ENCODE data around the gene CERCAM. TPM values are rescaled to one million over a fixed set of nuclear protein-coding genes. Genes with fewer than 3 reads are reported as not detected.

CERCAM gene
- total RNA-seq, 4 donors from 2014 or later, result 25.1 to 70.7 (median 39.8) TPM

DNA sequence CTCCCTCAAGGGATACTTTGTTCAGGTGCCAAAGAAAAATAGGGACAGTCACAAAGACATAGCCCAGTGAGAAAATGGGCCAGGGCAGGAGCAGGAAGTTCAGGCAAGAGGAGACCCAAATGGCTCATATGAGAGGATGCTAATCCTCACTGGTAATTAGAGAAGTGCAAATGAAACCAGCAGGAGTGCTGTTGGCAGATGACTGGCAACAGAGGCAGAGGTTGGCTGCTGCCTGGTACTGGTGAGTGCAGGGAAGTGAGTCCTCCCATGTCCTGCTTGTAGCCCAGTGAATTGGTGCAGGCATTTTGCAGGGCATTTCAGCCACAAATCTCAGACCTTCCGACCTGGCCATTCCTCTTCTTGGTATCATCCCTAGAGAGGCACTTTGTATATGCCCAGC, 58.6 kb downstream of the CERCAM start:
- H3K4me3 ChIP-seq, result no peak overlapping the region
- TF ChIP-seq, protein P1, sequence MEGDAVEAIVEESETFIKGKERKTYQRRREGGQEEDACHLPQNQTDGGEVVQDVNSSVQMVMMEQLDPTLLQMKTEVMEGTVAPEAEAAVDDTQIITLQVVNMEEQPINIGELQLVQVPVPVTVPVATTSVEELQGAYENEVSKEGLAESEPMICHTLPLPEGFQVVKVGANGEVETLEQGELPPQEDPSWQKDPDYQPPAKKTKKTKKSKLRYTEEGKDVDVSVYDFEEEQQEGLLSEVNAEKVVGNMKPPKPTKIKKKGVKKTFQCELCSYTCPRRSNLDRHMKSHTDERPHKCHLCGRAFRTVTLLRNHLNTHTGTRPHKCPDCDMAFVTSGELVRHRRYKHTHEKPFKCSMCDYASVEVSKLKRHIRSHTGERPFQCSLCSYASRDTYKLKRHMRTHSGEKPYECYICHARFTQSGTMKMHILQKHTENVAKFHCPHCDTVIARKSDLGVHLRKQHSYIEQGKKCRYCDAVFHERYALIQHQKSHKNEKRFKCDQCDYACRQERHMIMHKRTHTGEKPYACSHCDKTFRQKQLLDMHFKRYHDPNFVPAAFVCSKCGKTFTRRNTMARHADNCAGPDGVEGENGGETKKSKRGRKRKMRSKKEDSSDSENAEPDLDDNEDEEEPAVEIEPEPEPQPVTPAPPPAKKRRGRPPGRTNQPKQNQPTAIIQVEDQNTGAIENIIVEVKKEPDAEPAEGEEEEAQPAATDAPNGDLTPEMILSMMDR (IDR thresholded peaks at IDR 0.05), result no peak
- TF ChIP-seq POLR2A (IDR thresholded peaks at IDR 0.05), result no peak
- no peaks in the 10 kb centered on the region for H3K36me3 ChIP-seq
- DNase-seq, result no peak
- H3K27ac ChIP-seq, result no peak overlapping the region
- no peaks in the 10 kb centered on the region for H3K4me1 ChIP-seq
- H3K9me3 ChIP-seq, result no peaks in the 10 kb centered on the region
- intact Hi-C loops (cut with DNase I; ENCODE audit: low total_unique reads), result no loop called here
- no peaks in the 10 kb centered on the region for H3K27me3 ChIP-seq

DNA sequence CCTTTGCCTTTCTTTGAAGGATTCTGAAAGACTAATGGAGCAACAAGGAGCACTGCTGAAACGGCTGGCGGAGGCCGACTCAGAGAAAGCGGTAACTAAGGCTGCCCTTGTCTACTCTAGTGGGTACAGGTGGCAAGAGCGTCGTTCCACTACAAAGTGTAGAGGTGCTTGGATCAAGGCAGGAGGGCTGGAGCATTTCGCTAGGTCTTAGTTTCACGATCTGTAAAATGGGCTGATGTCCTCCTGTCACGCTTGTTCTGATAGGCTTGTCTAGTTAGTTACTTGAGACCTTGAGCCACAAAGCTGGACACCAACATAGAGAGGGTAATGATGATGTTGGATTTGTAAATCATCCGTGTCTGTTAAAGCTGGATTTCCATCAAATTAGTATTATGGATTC, 60.9 kb downstream of the CERCAM start:
- intact Hi-C loops (cut with DNase I; ENCODE audit: low total_unique reads), result no loop called here
- DNase-seq, result no peak
- H3K4me3 ChIP-seq, result no peak overlapping the region
- no peaks in the 10 kb centered on the region for H3K4me1 ChIP-seq
- no peaks in the 10 kb centered on the region for H3K9me3 ChIP-seq
- H3K27me3 ChIP-seq, result no peaks in the 10 kb centered on the region
- no peak overlapping the region for H3K27ac ChIP-seq
- TF ChIP-seq, protein P1 (IDR thresholded peaks at IDR 0.05), result no peak
- TF ChIP-seq POLR2A (IDR thresholded peaks at IDR 0.05), result no peak
- H3K36me3 ChIP-seq, result no peaks in the 10 kb centered on the region

DNA sequence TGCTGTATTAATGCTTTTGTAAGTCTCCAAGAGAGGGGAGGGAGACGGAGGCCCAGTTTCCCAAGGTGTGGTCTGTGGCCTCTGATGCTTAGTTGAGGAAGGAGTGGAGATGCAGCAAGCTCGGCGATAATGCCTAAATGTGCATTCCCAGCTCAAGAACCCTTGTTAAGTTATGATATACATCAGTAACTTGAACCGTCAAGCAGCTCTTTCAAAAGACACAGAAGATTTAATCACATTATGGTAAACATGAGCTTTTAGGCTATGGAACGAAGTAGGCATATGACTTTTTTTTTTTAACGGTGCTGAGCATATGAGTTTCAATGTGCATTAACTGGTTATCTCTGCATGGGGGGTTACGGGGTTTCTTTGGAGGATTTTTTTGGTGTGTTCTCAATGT, 61.5 kb downstream of the CERCAM start:
- Histone ChIP-seq H3K4me3 (no peak overlapping the region), H3K4me1 (no peaks in the 10 kb centered on the region), H3K27me3 (no peaks in the 10 kb centered on the region), H3K27ac (no peak overlapping the region), H3K36me3 (no peaks in the 10 kb centered on the region), H3K9me3 (no peaks in the 10 kb centered on the region)
- DNase-seq, result no peak
- intact Hi-C loops (cut with DNase I; ENCODE audit: low total_unique reads), result no loop called here
- TF ChIP-seq, protein P1 (IDR thresholded peaks at IDR 0.05), result no peak
- no peak for TF ChIP-seq POLR2A (IDR thresholded peaks at IDR 0.05)

DNA sequence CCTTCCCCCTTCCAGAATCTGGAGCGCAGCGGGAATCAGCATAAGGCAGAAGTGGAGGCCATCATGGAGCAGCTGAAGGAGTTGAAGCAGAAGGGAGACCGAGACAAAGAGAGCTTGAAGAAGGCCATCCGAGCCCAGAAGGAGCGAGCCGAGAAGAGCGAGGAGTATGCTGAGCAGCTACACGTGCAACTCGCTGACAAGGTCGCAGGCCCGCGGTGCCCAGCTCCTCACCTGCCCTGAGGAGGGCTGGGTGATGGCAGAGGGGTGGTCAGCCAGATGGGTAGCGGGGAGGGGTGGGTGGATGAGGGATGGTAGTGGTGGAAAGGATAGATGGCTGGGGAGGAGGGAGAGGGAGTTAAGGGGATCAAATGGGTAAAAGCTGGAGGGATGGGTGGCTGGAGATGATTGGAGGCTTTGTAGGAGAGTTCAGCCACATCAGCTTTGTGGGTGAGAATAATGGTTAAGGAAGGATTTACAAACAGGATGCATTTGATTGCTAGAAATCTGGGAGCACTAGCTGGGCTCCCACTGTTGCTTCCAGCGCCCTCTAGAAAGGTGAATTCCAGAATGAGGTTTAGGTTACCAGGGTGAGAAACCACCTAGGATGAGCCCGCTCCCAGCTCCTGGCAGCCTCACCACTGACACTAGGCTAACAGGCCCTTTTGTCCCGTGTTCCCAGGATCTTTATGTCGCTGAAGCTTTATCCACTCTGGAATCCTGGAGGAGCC, 64.2 kb downstream of the CERCAM start:
- DNase-seq, result no peak
- Histone ChIP-seq H3K9me3 (no peaks in the 10 kb centered on the region), H3K36me3 (no peaks in the 10 kb centered on the region), H3K27ac (no peak overlapping the region), H3K4me1 (no peaks in the 10 kb centered on the region), H3K4me3 (no peak overlapping the region), H3K27me3 (no peaks in the 10 kb centered on the region)
- no peak for TF ChIP-seq POLR2A (IDR thresholded peaks at IDR 0.05)
- TF ChIP-seq, protein P1 (IDR thresholded peaks at IDR 0.05), result no peak
- intact Hi-C loops (cut with DNase I; ENCODE audit: low total_unique reads), result no loop called here

DNA sequence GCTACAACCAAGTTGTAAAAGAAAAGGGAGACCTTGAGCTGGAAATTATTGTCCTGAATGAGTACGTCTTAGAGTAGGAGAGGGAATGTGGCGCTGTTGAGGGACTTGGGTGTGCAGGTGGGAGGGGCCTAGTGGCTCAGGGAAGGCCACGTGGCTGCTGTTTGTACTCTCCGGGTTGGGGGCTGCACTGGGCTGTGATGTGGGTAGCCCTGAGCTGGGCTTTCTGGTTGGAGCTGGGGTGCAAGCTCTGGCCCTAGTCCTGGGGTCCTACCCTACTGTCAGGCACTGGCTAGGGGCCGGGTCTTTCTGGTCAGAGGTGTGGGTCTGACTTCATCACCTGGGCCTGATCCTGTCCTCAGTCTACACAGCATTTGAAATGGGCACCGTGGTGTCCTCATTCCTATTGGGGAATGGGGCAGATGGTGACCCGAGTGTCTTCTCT, 64.8 kb downstream of the CERCAM start:
- Histone ChIP-seq H3K4me3 (no peak overlapping the region), H3K9me3 (no peaks in the 10 kb centered on the region), H3K27ac (no peak overlapping the region), H3K4me1 (no peaks in the 10 kb centered on the region), H3K27me3 (no peaks in the 10 kb centered on the region), H3K36me3 (no peaks in the 10 kb centered on the region)
- no peak for TF ChIP-seq POLR2A (IDR thresholded peaks at IDR 0.05)
- TF ChIP-seq, protein P1 (IDR thresholded peaks at IDR 0.05), result no peak
- intact Hi-C loops (cut with DNase I; ENCODE audit: low total_unique reads), result no loop called here
- DNase-seq, result no peak

Data from uterus (tissue), 4 donors.